Neural cell (in vitro differentiated cells): ENCODE data around the gene RAD23B.

Experiments used
- EP300 ChIP-seq: fragments of 450-650 bp; conservative IDR thresholded peaks from 2 replicates; pipeline ENCODE4 v1.6.1; 2014; ENCODE audit warnings: antibody characterized with exemption, mild to moderate bottlenecking, moderate library complexity; ENCODE audit not compliant: poor library complexity, severe bottlenecking
- EZH2 ChIP-seq: fragments of 200-600, 300-800 bp; shearing (Covaris generic), sonication (generic); IDR thresholded peaks from 2 replicates; pipeline ENCODE4 v1.6.1; 2014; ENCODE audit warnings: antibody characterized with exemption, low read length, borderline replicate concordance, mild to moderate bottlenecking; ENCODE audit not compliant: insufficient read depth, poor library complexity, severe bottlenecking
- MXI1 ChIP-seq: fragments of 450-650 bp; conservative IDR thresholded peaks from 2 replicates; pipeline ENCODE4 v1.6.1; 2014; ENCODE audit warnings: antibody characterized with exemption, mild to moderate bottlenecking; ENCODE audit not compliant: poor library complexity, severe bottlenecking
- POLR2AphosphoS5 ChIP-seq: IDR thresholded peaks from 2 replicates; pipeline ENCODE4 v1.6.1; 2012
- RAD21 ChIP-seq: fragments of 450-650 bp; conservative IDR thresholded peaks from 2 replicates; pipeline ENCODE4 v1.6.1; 2014; ENCODE audit warnings: antibody characterized with exemption, mild to moderate bottlenecking, moderate library complexity
- SMC3 ChIP-seq: fragments of 450-650 bp; conservative IDR thresholded peaks from 2 replicates; pipeline ENCODE4 v1.6.1; 2014; ENCODE audit warnings: antibody characterized with exemption, mild to moderate bottlenecking, moderate library complexity; ENCODE audit not compliant: poor library complexity
- TF ChIP-seq, protein P1 (sequence below): fragments of 450-650 bp; IDR thresholded peaks from 2 replicates; pipeline ENCODE4 v1.5.1; 2014; ENCODE audit warnings: antibody characterized with exemption, mild to moderate bottlenecking, moderate library complexity; ENCODE audit not compliant: poor library complexity, severe bottlenecking

DNA sequence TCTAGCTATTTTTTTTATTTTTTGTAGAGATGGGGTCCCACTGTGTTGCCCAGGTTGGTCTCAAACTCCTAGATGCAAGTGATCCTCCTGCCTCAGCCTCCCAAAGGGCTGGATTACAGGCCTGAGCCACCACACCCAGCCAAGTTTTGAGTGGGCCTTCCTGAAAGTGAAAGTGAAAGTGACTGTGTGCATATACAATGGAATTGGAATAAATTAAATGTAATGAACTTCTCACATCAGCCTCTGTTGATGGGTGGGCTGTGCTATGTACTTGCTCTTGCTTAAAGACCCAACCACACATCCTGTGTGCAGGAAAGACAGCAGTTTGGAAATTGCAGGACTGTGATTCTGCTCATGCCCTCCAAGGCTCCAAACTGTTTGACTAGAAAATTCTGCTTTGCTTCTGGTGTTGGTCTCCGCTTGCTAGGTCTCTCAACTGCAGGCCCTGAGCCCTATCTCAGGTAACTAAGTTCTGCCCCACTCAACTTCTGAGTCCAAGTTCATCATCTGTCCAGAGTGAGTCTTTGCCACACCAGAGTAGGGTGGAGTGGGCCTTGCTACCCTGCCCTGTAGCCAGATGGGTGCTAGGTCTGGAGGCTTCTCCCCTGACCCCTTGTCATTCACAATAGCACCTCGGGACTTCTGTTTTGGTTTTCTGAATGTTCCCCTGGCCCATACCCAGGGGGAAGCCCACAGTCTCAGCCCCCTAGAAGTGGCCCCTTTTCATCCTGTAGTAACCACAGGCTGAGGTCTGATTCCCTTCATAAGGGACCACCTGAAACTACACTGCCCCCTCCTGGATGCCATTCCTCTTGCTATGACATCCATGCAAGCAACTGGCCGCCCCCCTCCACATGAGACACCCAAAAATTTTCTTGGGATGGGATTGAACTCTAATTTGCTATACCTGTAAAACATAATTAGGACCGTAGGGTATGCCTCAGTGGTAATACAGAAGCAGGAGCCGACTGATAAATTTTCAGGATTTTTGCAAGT is 36.5 kb upstream of the RAD23B start:
- TF ChIP-seq RAD21: no peak
- TF ChIP-seq, protein P1, sequence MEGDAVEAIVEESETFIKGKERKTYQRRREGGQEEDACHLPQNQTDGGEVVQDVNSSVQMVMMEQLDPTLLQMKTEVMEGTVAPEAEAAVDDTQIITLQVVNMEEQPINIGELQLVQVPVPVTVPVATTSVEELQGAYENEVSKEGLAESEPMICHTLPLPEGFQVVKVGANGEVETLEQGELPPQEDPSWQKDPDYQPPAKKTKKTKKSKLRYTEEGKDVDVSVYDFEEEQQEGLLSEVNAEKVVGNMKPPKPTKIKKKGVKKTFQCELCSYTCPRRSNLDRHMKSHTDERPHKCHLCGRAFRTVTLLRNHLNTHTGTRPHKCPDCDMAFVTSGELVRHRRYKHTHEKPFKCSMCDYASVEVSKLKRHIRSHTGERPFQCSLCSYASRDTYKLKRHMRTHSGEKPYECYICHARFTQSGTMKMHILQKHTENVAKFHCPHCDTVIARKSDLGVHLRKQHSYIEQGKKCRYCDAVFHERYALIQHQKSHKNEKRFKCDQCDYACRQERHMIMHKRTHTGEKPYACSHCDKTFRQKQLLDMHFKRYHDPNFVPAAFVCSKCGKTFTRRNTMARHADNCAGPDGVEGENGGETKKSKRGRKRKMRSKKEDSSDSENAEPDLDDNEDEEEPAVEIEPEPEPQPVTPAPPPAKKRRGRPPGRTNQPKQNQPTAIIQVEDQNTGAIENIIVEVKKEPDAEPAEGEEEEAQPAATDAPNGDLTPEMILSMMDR: no peak
- no peak for TF ChIP-seq EZH2
- no peak for TF ChIP-seq POLR2AphosphoS5
- no peak for TF ChIP-seq MXI1
- no peak for TF ChIP-seq EP300
- no peak for TF ChIP-seq SMC3
